ENCODE data around the gene SPDEF.

SPDEF gene

GRCh38 chr6:34511915-34512737, 44.0 kb downstream of the SPDEF start:
- DNase-seq = no peak

- no peak for DNase-seq
Observed at GRCh38 chr6:34511214-34511914, 44.8 kb downstream of the SPDEF start.

GRCh38 chr6:34510299-34510698, 45.8 kb downstream of the SPDEF start:
- DNase-seq = no peak

GRCh38 chr6:34509782-34510181, 46.3 kb downstream of the SPDEF start:
- no peak for DNase-seq

- no peak for DNase-seq
Observed at GRCh38 chr6:34508425-34508824, 47.7 kb downstream of the SPDEF start.

GRCh38 chr6:34506718-34507117, 49.4 kb downstream of the SPDEF start:
- DNase-seq = no peak

GRCh38 chr6:34497411-34497810, 58.7 kb downstream of the SPDEF start:
- DNase-seq = no peak

- DNase-seq = no peak
Observed at GRCh38 chr6:34496103-34496685, 59.9 kb downstream of the SPDEF start.

- no peak for DNase-seq
Observed at GRCh38 chr6:34494973-34495372, 61.2 kb downstream of the SPDEF start.

- no peak for DNase-seq
Observed at GRCh38 chr6:34493344-34493743, 62.8 kb downstream of the SPDEF start.

- no peak for DNase-seq
Observed at GRCh38 chr6:34491091-34491430, 65.1 kb downstream of the SPDEF start.

- no peak for DNase-seq
Observed at GRCh38 chr6:34490390-34491090, 65.6 kb downstream of the SPDEF start.

- no peak for DNase-seq
Observed at GRCh38 chr6:34489207-34489805, 66.8 kb downstream of the SPDEF start.

Data from AML-193 (cell line).